ENCODE data around the gene RTN4RL1.

Gene RTN4RL1

GRCh38 chr17:1914661-1915083 lies 110.5 kb downstream of the RTN4RL1 start:
- H3K4me1 Mint-ChIP-seq (ENCODE audit: low read depth in 2 of 2): peaks cover 0 to 4% of the 10 kb centered on the region in 2 donors
- no peak overlapping the region for H3K4me3 Mint-ChIP-seq
- ATAC-seq (replicated peaks) (no peak), DNase-seq (no peak)
- H3K27me3 Mint-ChIP-seq: peaks cover 53 to 63% of the 10 kb centered on the region in 2 donors
- no peak overlapping the region for H3K27ac Mint-ChIP-seq
- H3K36me3 Mint-ChIP-seq (ENCODE audit: insufficient read depth): no peaks in the 10 kb centered on the region
- H3K9me3 Mint-ChIP-seq: no peaks in the 10 kb centered on the region

- Mint-ChIP-seq H3K4me1 (ENCODE audit: low read depth in 2 of 2) (peaks cover 0 to 4% of the 10 kb centered on the region in 2 donors), H3K27ac (no peak overlapping the region), H3K4me3 (no peak overlapping the region), H3K9me3 (no peaks in the 10 kb centered on the region), H3K27me3 (peaks cover 63 to 73% of the 10 kb centered on the region in 2 donors), H3K36me3 (ENCODE audit: insufficient read depth) (no peaks in the 10 kb centered on the region)
- DNase-seq: no peak
- ATAC-seq (replicated peaks): no peak
Measured at GRCh38 chr17:1913702-1914101, 111.4 kb downstream of the RTN4RL1 start.

- Mint-ChIP-seq H3K4me3 (no peak overlapping the region), H3K36me3 (ENCODE audit: insufficient read depth) (no peaks in the 10 kb centered on the region), H3K4me1 (ENCODE audit: low read depth in 2 of 2) (peaks cover 0 to 4% of the 10 kb centered on the region in 2 donors), H3K27ac (no peak overlapping the region), H3K27me3 (peaks cover 71 to 87% of the 10 kb centered on the region in 2 donors), H3K9me3 (no peaks in the 10 kb centered on the region)
- DNase-seq: no peak
- no peak for ATAC-seq (replicated peaks)
Measured at GRCh38 chr17:1912146-1912545, 113.0 kb downstream of the RTN4RL1 start.

GRCh38 chr17:1909985-1910384 lies 115.1 kb downstream of the RTN4RL1 start:
- no peaks in the 10 kb centered on the region for H3K4me1 Mint-ChIP-seq (ENCODE audit: low read depth in 2 of 2)
- no peak overlapping the region for H3K27ac Mint-ChIP-seq
- H3K27me3 Mint-ChIP-seq: peaks cover 72 to 87% of the 10 kb centered on the region in 2 donors
- no peaks in the 10 kb centered on the region for H3K9me3 Mint-ChIP-seq
- no peak overlapping the region for H3K4me3 Mint-ChIP-seq
- DNase-seq (no peak), ATAC-seq (replicated peaks) (no peak)
- H3K36me3 Mint-ChIP-seq (ENCODE audit: insufficient read depth): no peaks in the 10 kb centered on the region

GRCh38 chr17:1908699-1909309 lies 116.3 kb downstream of the RTN4RL1 start:
- Mint-ChIP-seq H3K27ac (no peak overlapping the region), H3K9me3 (no peaks in the 10 kb centered on the region), H3K4me1 (ENCODE audit: low read depth in 2 of 2) (no peaks in the 10 kb centered on the region), H3K27me3 (peaks cover 61 to 79% of the 10 kb centered on the region in 2 donors), H3K4me3 (peak overlapping the region; percentile 2 to 54), H3K36me3 (ENCODE audit: insufficient read depth) (no peaks in the 10 kb centered on the region)
- ATAC-seq (replicated peaks) (peak; percentile 29), DNase-seq (peak in 1 of 3 experiments; percentile 3)

- Mint-ChIP-seq H3K4me3 (peak overlapping the region; percentile 2 to 54), H3K27ac (no peak overlapping the region), H3K36me3 (ENCODE audit: insufficient read depth) (no peaks in the 10 kb centered on the region), H3K9me3 (no peaks in the 10 kb centered on the region), H3K27me3 (peaks cover 57 to 72% of the 10 kb centered on the region in 2 donors), H3K4me1 (ENCODE audit: low read depth in 2 of 2) (no peaks in the 10 kb centered on the region)
- peak in 1 of 3 experiments; percentile 8 for DNase-seq
- peak; percentile 64 for ATAC-seq (replicated peaks)
Measured at GRCh38 chr17:1907909-1908698, 117.0 kb downstream of the RTN4RL1 start.

- ATAC-seq (replicated peaks) (no peak), DNase-seq (no peak)
- Mint-ChIP-seq H3K9me3 (no peaks in the 10 kb centered on the region), H3K4me3 (no peak overlapping the region), H3K27ac (no peak overlapping the region), H3K27me3 (peaks cover 50 to 63% of the 10 kb centered on the region in 2 donors), H3K36me3 (ENCODE audit: insufficient read depth) (no peaks in the 10 kb centered on the region), H3K4me1 (ENCODE audit: low read depth in 2 of 2) (no peaks in the 10 kb centered on the region)
Measured at GRCh38 chr17:1907216-1907631, 117.9 kb downstream of the RTN4RL1 start.

GRCh38 chr17:1906662-1907101 lies 118.5 kb downstream of the RTN4RL1 start:
- peaks cover 44 to 57% of the 10 kb centered on the region in 2 donors for H3K27me3 Mint-ChIP-seq
- ATAC-seq (replicated peaks): no peak
- H3K9me3 Mint-ChIP-seq: no peaks in the 10 kb centered on the region
- no peak overlapping the region for H3K27ac Mint-ChIP-seq
- no peaks in the 10 kb centered on the region for H3K36me3 Mint-ChIP-seq (ENCODE audit: insufficient read depth)
- H3K4me1 Mint-ChIP-seq (ENCODE audit: low read depth in 2 of 2): no peaks in the 10 kb centered on the region
- no peak overlapping the region for H3K4me3 Mint-ChIP-seq
- DNase-seq: no peak

GRCh38 chr17:1905190-1905913 lies 119.8 kb downstream of the RTN4RL1 start:
- DNase-seq (no peak), ATAC-seq (replicated peaks) (no peak)
- Mint-ChIP-seq H3K9me3 (no peaks in the 10 kb centered on the region), H3K36me3 (ENCODE audit: insufficient read depth) (no peaks in the 10 kb centered on the region), H3K27me3 (peaks cover 39 to 52% of the 10 kb centered on the region in 2 donors), H3K4me3 (no peak overlapping the region), H3K27ac (peak overlapping the region in 1 of 2 donors; percentile 13), H3K4me1 (ENCODE audit: low read depth in 2 of 2) (no peaks in the 10 kb centered on the region)

GRCh38 chr17:1904273-1905182 lies 120.6 kb downstream of the RTN4RL1 start:
- ATAC-seq (replicated peaks) (no peak), DNase-seq (no peak)
- no peaks in the 10 kb centered on the region for H3K4me1 Mint-ChIP-seq (ENCODE audit: low read depth in 2 of 2)
- peaks cover 31 to 44% of the 10 kb centered on the region in 2 donors for H3K27me3 Mint-ChIP-seq
- H3K9me3 Mint-ChIP-seq: no peaks in the 10 kb centered on the region
- H3K27ac Mint-ChIP-seq: no peak overlapping the region
- H3K4me3 Mint-ChIP-seq: no peak overlapping the region
- H3K36me3 Mint-ChIP-seq (ENCODE audit: insufficient read depth): no peaks in the 10 kb centered on the region

GRCh38 chr17:1899403-1900000 lies 125.6 kb downstream of the RTN4RL1 start:
- H3K27ac Mint-ChIP-seq: no peak overlapping the region

GRCh38 chr17:1898872-1899271 lies 126.3 kb downstream of the RTN4RL1 start:
- no peak for ATAC-seq (replicated peaks)
- no peak overlapping the region for H3K27ac Mint-ChIP-seq
- peaks cover 29% of the 10 kb centered on the region for H3K36me3 Mint-ChIP-seq (ENCODE audit: insufficient read depth)

More at GRCh38 chr17:1899403-1900000, 125.6 kb downstream of the RTN4RL1 start:
- Mint-ChIP-seq H3K27me3 (no peaks in the 10 kb centered on the region), H3K9me3 (no peaks in the 10 kb centered on the region), H3K36me3 (ENCODE audit: insufficient read depth) (peaks cover 23% of the 10 kb centered on the region), H3K4me1 (ENCODE audit: low read depth in 2 of 2) (no peaks in the 10 kb centered on the region), H3K4me3 (no peak overlapping the region)
- no peak for ATAC-seq (replicated peaks)
- no peak for DNase-seq

More at GRCh38 chr17:1898872-1899271, 126.3 kb downstream of the RTN4RL1 start:
- H3K27me3 Mint-ChIP-seq: no peaks in the 10 kb centered on the region
- no peaks in the 10 kb centered on the region for H3K9me3 Mint-ChIP-seq
- no peak overlapping the region for H3K4me3 Mint-ChIP-seq
- no peaks in the 10 kb centered on the region for H3K4me1 Mint-ChIP-seq (ENCODE audit: low read depth in 2 of 2)
- no peak for DNase-seq

Data from effector memory CD8-positive, alpha-beta T cell (primary cell).